PC-9 (cell line): ENCODE measurements around the gene KRTAP10-3. TPM values are rescaled to one million over a fixed set of nuclear protein-coding genes. Genes with fewer than 3 reads are reported as not detected.

Experiments
- BruUV-seq: library from RNA; stranded (reverse); fragments of 400-500 nt; replicated peaks from 2 replicates; lab custom pipeline; 2021; lab: Mats Ljungman, UMichigan
- CTCF ChIA-PET: fragments of 300-600 bp; sonication (Branson Sonifier 250); formaldehyde crosslinking; loops from one replicate; lab custom pipeline; 2022; ENCODE audit warnings: antibody characterized with exemption; lab: Charles Lee
- POLR2A ChIA-PET: fragments of 300-600 bp; sonication (Branson Sonifier 250); formaldehyde crosslinking; loops from one replicate; lab custom pipeline; 2022; ENCODE audit warnings: antibody characterized with exemption; ENCODE audit not compliant: unreplicated experiment; lab: Charles Lee
- DNase-seq, 2 experiments: peaks; one replicate each; pipeline versions ENCODE4 v3.0.0 to v3.0.0-alpha.2; 2015 to 2022; ENCODE audit warnings: mixed read lengths in 1 of 2
- H2AFZ ChIP-seq: fragments of 200-600 bp; sonication (generic); 2 replicates; pipeline ENCODE4 v1.8.1; 2017; ENCODE audit warnings: antibody characterized with exemption
- H3F3A ChIP-seq: fragments of 200-600 bp; sonication (generic); 2 replicates; pipeline ENCODE4 v1.8.1; 2017; ENCODE audit warnings: antibody characterized with exemption, mild to moderate bottlenecking, low read depth; ENCODE audit not compliant: insufficient read depth
- H3K27ac ChIP-seq: fragments of 200-600 bp; sonication (generic); 2 replicates; pipeline ENCODE4 v1.6.1; 2016; ENCODE audit warnings: mixed run types
- H3K27me3 ChIP-seq: fragments of 200-600 bp; sonication (generic); 2 replicates; pipeline ENCODE4 v1.6.1; 2016; ENCODE audit warnings: low read depth, mixed run types; ENCODE audit not compliant: insufficient read depth
- H3K36me3 ChIP-seq: fragments of 200-600 bp; sonication (generic); 2 replicates; pipeline ENCODE4 v1.6.1; 2016; ENCODE audit warnings: low read depth, mixed run types
- H3K4me1 ChIP-seq: fragments of 200-600 bp; sonication (generic); replicated peaks from 2 replicates; pipeline ENCODE4 v1.6.1; 2016; ENCODE audit warnings: mixed run types; ENCODE audit not compliant: insufficient read depth
- H3K4me2 ChIP-seq: fragments of 200-600 bp; sonication (generic); 2 replicates; pipeline ENCODE4 v1.6.1; 2017; ENCODE audit warnings: mixed run types
- H3K4me3 ChIP-seq: fragments of 200-600 bp; sonication (generic); 2 replicates; pipeline ENCODE4 v1.6.1; 2016; ENCODE audit warnings: mixed run types
- H3K79me2 ChIP-seq: fragments of 200-600 bp; sonication (generic); 2 replicates; pipeline ENCODE4 v1.6.1; 2017; ENCODE audit warnings: low read depth, mixed run types
- H3K9me2 ChIP-seq: fragments of 200-600 bp; sonication (generic); 2 replicates; pipeline ENCODE4 v1.8.1; 2017; ENCODE audit warnings: mild to moderate bottlenecking; ENCODE audit not compliant: insufficient read depth
- H3K9me3 ChIP-seq: fragments of 200-600 bp; sonication (generic); 2 replicates; pipeline ENCODE4 v1.8.1; 2016; ENCODE audit warnings: low read depth; ENCODE audit not compliant: insufficient read depth
- H4K20me1 ChIP-seq: fragments of 200-600 bp; sonication (generic); 2 replicates; pipeline ENCODE4 v1.8.1; 2017; ENCODE audit not compliant: insufficient read depth
- EZH2 ChIP-seq: fragments of 200-600 bp; sonication (generic); IDR thresholded peaks from 2 replicates; pipeline ENCODE4 v1.8.0; 2017; ENCODE audit warnings: antibody characterized with exemption, low read depth
- intact Hi-C: fragments of 100-400 bp; cut with micrococcal nuclease; formaldehyde crosslinking; loops from one replicate; pipeline ENCODE4 v1.10.0; 2022; ENCODE audit not compliant: unreplicated experiment
- total RNA-seq: library from RNA; stranded (reverse); gene quantifications from 2 replicates; pipeline ENCODE4 v1.2.3, GENCODE V29; 2021
- TF ChIP-seq, protein P1 (sequence below): fragments of 200-600 bp; sonication (generic); conservative IDR thresholded peaks from 2 replicates; pipeline ENCODE4 v1.6.1; 2017; ENCODE audit warnings: mixed run types, antibody characterized with exemption, mild to moderate bottlenecking, moderate library complexity

KRTAP10-3 gene
- total RNA-seq, 1 experiment from 2014 or later, result not detected

GRCh38 chr21:44513389-44514217 lies 45.0 kb downstream of the KRTAP10-3 start:
- H3F3A ChIP-seq, result no peaks in the 10 kb centered on the region

GRCh38 chr21:44512496-44513388 lies 45.9 kb downstream of the KRTAP10-3 start:
- H3K4me1 ChIP-seq, result no peaks in the 10 kb centered on the region
- no peak overlapping the region for H2AFZ ChIP-seq
- no peaks in the 10 kb centered on the region for H4K20me1 ChIP-seq
- no peaks in the 10 kb centered on the region for H3K9me3 ChIP-seq
- H3F3A ChIP-seq, result no peaks in the 10 kb centered on the region
- intact Hi-C loops, result loop anchor here (10.0 kb wide), 1 partner anchor 422 kb away; no protein-coding TSS in a partner anchor
- H3K27me3 ChIP-seq, result peaks cover 83% of the 10 kb centered on the region
- no TSS peak for BruUV-seq
- H3K79me2 ChIP-seq, result no peaks in the 10 kb centered on the region
- H3K4me2 ChIP-seq, result no peak overlapping the region
- ChIA-PET POLR2A (no interaction called here), CTCF (no interaction called here)
- H3K36me3 ChIP-seq, result no peaks in the 10 kb centered on the region
- no peak overlapping the region for H3K4me3 ChIP-seq
- TF ChIP-seq EZH2, result no peak
- TF ChIP-seq, protein P1, sequence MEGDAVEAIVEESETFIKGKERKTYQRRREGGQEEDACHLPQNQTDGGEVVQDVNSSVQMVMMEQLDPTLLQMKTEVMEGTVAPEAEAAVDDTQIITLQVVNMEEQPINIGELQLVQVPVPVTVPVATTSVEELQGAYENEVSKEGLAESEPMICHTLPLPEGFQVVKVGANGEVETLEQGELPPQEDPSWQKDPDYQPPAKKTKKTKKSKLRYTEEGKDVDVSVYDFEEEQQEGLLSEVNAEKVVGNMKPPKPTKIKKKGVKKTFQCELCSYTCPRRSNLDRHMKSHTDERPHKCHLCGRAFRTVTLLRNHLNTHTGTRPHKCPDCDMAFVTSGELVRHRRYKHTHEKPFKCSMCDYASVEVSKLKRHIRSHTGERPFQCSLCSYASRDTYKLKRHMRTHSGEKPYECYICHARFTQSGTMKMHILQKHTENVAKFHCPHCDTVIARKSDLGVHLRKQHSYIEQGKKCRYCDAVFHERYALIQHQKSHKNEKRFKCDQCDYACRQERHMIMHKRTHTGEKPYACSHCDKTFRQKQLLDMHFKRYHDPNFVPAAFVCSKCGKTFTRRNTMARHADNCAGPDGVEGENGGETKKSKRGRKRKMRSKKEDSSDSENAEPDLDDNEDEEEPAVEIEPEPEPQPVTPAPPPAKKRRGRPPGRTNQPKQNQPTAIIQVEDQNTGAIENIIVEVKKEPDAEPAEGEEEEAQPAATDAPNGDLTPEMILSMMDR, result no peak
- no peaks in the 10 kb centered on the region for H3K9me2 ChIP-seq
- H3K27ac ChIP-seq, result no peak overlapping the region
- DNase-seq, result no peak

More at GRCh38 chr21:44513389-44514217, 45.0 kb downstream of the KRTAP10-3 start:
- no TSS peak for BruUV-seq
- Histone ChIP-seq H3K9me3 (no peaks in the 10 kb centered on the region), H3K9me2 (no peaks in the 10 kb centered on the region), H3K4me2 (no peak overlapping the region), H3K79me2 (no peaks in the 10 kb centered on the region), H4K20me1 (no peaks in the 10 kb centered on the region), H3K4me1 (no peaks in the 10 kb centered on the region), H3K36me3 (no peaks in the 10 kb centered on the region), H3K27me3 (peaks cover 84% of the 10 kb centered on the region), H2AFZ (no peak overlapping the region), H3K4me3 (no peak overlapping the region), H3K27ac (no peak overlapping the region)
- POLR2A ChIA-PET, result no interaction called here
- CTCF ChIA-PET, result no interaction called here
- intact Hi-C loops, result loop anchor here (10.0 kb wide), 1 partner anchor 421 kb away; no protein-coding TSS in a partner anchor
- no peak for DNase-seq
- no peak for TF ChIP-seq EZH2
- TF ChIP-seq, protein P1, result no peak

DNA sequence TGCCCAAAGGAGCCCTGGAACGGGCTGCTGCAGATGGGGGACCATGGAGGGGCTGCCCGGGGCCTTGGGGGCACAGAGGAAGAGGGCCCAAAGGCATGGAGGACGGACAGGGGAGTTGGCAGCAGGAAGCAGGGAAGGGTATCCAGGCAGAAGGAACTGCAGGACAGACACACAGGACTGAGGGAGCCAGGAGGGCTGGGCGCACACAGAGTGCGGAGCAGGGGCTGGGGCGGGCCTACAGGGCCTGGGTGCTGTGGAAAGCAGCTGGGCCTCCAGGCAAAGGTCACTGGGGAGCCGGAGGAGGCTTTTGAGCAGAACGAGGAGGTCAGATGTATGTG lies 46.7 kb downstream of the KRTAP10-3 start:
- no peaks in the 10 kb centered on the region for H3F3A ChIP-seq
- no peak overlapping the region for H2AFZ ChIP-seq
- no peak for DNase-seq
- ChIA-PET POLR2A (no interaction called here), CTCF (no interaction called here)
- intact Hi-C loops, result loop anchor here (10.0 kb wide), 1 partner anchor 423 kb away; no protein-coding TSS in a partner anchor
- TF ChIP-seq, protein P1, result no peak
- TF ChIP-seq EZH2, result no peak
- peaks cover 83% of the 10 kb centered on the region for H3K27me3 ChIP-seq
- H4K20me1 ChIP-seq, result no peaks in the 10 kb centered on the region
- no peak overlapping the region for H3K27ac ChIP-seq
- H3K36me3 ChIP-seq, result no peaks in the 10 kb centered on the region
- H3K79me2 ChIP-seq, result no peaks in the 10 kb centered on the region
- no peaks in the 10 kb centered on the region for H3K9me2 ChIP-seq
- no TSS peak for BruUV-seq
- H3K9me3 ChIP-seq, result no peaks in the 10 kb centered on the region
- H3K4me2 ChIP-seq, result no peak overlapping the region
- H3K4me3 ChIP-seq, result no peak overlapping the region
- no peaks in the 10 kb centered on the region for H3K4me1 ChIP-seq
